Measurements from ENCODE around the gene EMX2.

The EMX2 gene

GRCh38 chr10:117532003-117532385 lies 10.6 kb upstream of the EMX2 start:
- no peak for DNase-seq (ENCODE audit: low read depth)

- no peak for DNase-seq (ENCODE audit: low read depth)
Measured at GRCh38 chr10:117532451-117533107, 10.0 kb upstream of the EMX2 start.

GRCh38 chr10:117533507-117534281 lies 8.9 kb upstream of the EMX2 start:
- no peak for DNase-seq (ENCODE audit: low read depth)

- DNase-seq (ENCODE audit: low read depth): no peak
Measured at GRCh38 chr10:117534321-117535297, 7.9 kb upstream of the EMX2 start.

- DNase-seq (ENCODE audit: low read depth): no peak
Measured at GRCh38 chr10:117535298-117536071, 7.1 kb upstream of the EMX2 start.

DNA sequence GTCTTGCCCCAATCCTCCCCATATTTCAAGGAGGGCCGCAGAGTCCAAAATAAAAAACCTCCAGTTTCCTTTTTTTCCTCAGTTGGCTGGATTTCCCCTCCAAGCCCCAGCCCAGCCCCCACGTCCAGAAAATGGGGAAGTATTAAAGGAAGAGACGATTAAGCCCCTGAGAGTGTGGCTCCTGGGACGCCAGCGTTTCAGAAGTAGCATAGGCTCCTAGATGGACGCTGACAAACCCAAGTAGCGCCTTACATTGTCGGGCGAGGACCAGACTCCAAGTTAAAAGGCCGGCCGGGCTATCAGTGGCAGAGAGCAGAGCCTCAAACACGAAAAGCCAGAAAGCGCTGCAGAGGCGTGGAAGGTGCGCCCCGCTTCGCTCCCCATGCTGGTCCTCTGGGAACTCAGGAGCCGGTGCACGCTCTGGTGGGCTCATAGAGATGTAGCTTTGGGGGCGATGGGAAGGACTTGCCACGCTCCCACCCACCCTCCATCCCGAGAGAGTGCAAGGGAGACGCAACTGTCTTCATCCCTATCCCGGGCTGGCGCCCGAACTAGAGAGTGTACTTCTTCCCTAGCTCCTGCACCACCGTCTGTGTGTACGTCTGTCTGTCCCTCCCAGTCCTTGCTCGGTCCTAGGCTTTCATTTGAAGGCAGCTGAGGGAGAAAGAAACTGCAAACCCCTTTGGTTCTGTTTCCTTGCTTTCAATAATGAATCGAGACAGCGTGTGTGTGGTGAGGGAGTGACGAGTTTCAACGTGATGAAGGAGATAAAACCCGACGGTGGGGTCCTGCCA lies 6.3 kb upstream of the EMX2 start:
- DNase-seq (ENCODE audit: low read depth): no peak

GRCh38 chr10:117536866-117537435 lies 5.6 kb upstream of the EMX2 start:
- DNase-seq (ENCODE audit: low read depth): no peak

GRCh38 chr10:117537436-117537903 lies 5.1 kb upstream of the EMX2 start:
- DNase-seq (ENCODE audit: low read depth): no peak

- DNase-seq (ENCODE audit: low read depth): no peak
Measured at GRCh38 chr10:117537904-117538524, 4.5 kb upstream of the EMX2 start.

- no peak for DNase-seq (ENCODE audit: low read depth)
Measured at GRCh38 chr10:117539361-117539773, 3.2 kb upstream of the EMX2 start.

- DNase-seq (ENCODE audit: low read depth): no peak
Measured at GRCh38 chr10:117539903-117540639, 2.5 kb upstream of the EMX2 start.

DNA sequence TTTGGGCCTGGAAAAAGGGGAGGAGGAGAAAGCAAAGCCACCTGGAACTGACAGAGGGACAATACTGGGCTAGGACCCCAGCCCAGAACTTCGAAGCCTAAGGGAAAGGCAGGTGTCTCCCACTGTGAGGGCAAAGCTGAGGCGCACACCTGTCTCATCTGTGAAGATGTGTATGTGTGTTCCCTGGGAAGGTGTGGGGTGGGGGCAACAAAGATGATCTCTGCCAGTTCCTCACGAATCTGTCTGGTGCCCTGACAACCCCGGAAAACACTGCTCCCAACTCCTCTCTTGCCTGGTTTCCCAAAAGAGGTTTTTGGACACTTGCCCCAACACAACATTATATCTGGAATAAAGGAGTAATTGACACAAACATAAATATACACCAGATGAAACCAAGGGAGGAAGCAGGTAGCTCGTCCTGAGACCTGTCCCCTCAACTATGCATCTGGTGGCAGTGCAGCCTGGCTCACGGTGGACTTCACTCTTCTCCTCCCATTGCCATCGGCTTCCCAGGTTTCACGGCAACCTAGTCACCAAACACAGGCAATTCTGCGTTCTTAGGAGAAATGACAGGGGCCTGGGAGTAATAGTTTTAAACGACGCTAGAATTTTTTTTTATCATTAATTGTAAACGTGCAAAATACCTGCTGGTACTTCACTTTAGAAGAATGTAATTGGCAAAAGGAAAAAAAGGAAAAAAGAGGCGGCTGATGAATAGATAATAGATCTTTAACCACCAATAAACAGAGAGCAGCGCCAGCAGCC lies 1.7 kb upstream of the EMX2 start:
- DNase-seq (ENCODE audit: low read depth): no peak

DNA sequence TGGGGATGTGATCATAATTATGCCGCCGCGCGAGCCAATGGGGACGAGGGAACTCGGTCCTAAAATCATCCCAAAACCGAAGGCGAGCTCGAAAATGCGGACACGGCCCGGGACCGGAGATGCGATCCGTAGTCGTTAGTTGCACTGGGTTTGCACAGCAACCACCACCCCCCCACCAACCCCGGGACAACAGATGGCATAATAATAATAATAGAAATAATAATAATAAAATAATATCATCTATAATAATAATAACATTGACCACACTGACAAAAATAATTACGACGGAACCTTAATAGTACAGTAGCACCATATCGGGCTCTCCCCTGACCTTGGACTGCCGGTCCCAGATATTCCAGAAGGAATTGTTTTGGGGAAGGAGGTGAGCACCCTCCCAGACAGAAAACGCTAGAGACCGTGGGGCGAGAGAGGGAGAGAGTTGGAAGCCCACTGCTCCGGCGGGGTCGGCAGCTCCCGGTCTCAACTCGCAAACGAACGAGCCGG lies 1.1 kb upstream of the EMX2 start:
- no peak for DNase-seq (ENCODE audit: low read depth)

- DNase-seq (ENCODE audit: low read depth): no peak
Measured at GRCh38 chr10:117541909-117542705, 439 bp upstream of the EMX2 start.

DNA sequence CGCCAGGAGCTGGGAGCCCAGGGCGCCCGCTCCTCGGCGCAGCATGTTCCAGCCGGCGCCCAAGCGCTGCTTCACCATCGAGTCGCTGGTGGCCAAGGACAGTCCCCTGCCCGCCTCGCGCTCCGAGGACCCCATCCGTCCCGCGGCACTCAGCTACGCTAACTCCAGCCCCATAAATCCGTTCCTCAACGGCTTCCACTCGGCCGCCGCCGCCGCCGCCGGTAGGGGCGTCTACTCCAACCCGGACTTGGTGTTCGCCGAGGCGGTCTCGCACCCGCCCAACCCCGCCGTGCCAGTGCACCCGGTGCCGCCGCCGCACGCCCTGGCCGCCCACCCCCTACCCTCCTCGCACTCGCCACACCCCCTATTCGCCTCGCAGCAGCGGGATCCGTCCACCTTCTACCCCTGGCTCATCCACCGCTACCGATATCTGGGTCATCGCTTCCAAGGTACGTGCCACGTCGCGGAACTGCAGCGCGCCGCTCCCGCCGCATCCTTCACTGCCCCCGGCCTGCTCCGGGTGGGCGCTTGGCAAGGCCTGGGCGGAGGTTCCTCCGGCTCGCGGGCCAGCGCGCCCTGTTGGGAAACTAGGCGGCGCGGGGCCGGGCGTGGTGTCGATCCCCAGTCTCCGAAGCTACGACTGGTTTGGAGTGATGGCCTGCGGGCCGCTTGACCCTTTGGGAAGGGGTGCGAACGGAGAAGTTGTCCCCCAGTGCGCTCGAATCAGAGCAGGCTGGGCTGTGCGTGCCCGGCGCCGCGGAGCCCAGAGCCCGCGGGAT lies 868 bp downstream of the EMX2 start:
- DNase-seq (ENCODE audit: low read depth): no peak

GRCh38 chr10:117544004-117544701 lies 1.6 kb downstream of the EMX2 start:
- no peak for DNase-seq (ENCODE audit: low read depth)
